Uterus (tissue), 2 donors: ENCODE results near the gene ARAP1.

Source experiments
- POLR2A ChIP-seq, 2 donors: fragments of 450-650 bp; IDR thresholded peaks; one replicate each; pipeline ENCODE4 v1.6.1; 2016; ENCODE audit warnings: antibody characterized with exemption in 2 of 2, mild to moderate bottlenecking in 1 of 2, moderate library complexity in 1 of 2
- TF ChIP-seq, protein P1 (sequence below), 4 experiments: fragments of 200-600 bp in 2 of 4; fragments of 450-650 bp in 2 of 4; sonication (generic) in 2 of 4; IDR thresholded peaks; one replicate each; pipeline ENCODE4 v1.5.1; 2016 to 2019; ENCODE audit warnings: antibody characterized with exemption in 4 of 4, mild to moderate bottlenecking in 2 of 4, moderate library complexity in 1 of 4

DNA sequence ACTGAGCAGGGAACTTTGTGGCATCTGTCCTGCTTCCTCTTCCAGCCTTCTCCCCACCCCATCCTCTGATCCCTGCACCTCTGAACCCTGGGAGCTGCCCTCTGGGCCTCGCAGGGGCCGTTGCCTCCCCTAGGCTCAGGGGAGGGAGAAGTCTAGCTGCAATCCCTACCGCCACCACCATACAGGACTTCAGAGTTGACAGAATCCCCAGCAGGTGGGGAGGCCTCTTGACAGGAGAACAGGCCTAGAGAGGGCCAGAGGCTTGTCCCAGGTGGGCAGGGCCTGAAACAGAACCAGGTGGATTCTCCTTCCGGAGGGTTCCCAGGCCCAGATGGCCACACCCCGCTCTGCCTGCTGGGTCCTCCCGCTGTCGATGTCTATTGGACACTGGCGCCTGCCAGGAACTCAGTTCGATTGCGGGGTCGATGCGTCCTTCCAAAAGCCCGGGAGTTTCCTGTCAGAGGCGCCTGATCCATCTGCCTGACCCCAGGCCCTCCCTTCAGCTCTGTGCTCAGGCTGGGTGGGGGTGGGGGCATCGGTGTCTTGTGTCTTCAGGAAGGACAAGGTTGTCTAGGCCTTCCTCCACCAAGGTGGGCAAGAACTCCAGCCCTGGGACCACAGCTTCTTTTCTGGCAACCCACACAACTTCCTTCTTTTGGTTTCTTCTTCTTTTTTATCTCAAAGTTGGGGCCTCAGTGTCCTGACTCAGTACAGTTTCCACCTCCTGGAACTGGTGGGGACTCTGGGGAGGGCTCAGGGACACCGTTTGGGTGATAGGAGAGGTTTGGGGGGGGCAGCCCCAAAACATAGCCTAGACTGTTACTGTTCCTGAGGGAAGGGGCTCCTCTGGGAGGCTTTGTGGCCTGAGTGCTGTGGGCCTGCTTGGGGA lies 35.3 kb upstream of the ARAP1 start:
- TF ChIP-seq, protein P1, sequence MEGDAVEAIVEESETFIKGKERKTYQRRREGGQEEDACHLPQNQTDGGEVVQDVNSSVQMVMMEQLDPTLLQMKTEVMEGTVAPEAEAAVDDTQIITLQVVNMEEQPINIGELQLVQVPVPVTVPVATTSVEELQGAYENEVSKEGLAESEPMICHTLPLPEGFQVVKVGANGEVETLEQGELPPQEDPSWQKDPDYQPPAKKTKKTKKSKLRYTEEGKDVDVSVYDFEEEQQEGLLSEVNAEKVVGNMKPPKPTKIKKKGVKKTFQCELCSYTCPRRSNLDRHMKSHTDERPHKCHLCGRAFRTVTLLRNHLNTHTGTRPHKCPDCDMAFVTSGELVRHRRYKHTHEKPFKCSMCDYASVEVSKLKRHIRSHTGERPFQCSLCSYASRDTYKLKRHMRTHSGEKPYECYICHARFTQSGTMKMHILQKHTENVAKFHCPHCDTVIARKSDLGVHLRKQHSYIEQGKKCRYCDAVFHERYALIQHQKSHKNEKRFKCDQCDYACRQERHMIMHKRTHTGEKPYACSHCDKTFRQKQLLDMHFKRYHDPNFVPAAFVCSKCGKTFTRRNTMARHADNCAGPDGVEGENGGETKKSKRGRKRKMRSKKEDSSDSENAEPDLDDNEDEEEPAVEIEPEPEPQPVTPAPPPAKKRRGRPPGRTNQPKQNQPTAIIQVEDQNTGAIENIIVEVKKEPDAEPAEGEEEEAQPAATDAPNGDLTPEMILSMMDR (IDR thresholded peaks at IDR 0.05), result no peak
- TF ChIP-seq POLR2A (IDR thresholded peaks at IDR 0.05), result no peak
